Superior temporal gyrus (tissue), 1 donor: Measurements from ENCODE around the gene ZNF512B.
"Not testable (repeated sequence)": the region's sequence is repeated elsewhere in the genome, so short reads cannot be mapped to it uniquely, and the experiment has no call there.

Experiments
- DNase-seq: peaks from one replicate; pipeline ENCODE4 v3.0.0-alpha.2; 2016; ENCODE audit errors: extremely low spot score

ZNF512B gene

GRCh38 chr20:63963784-63964301 is 5.9 kb downstream of the ZNF512B start:
- no peak for DNase-seq

GRCh38 chr20:63963348-63963741 is 6.4 kb downstream of the ZNF512B start:
- DNase-seq = no peak

- no peak for DNase-seq
Observed at GRCh38 chr20:63962426-63963347, 7.0 kb downstream of the ZNF512B start.

GRCh38 chr20:63961664-63962425 is 7.9 kb downstream of the ZNF512B start:
- DNase-seq = no peak

GRCh38 chr20:63960654-63961621 is 8.8 kb downstream of the ZNF512B start:
- not testable (repeated sequence) for DNase-seq

GRCh38 chr20:63959699-63960075 is 10.0 kb downstream of the ZNF512B start:
- no peak for DNase-seq

GRCh38 chr20:63958964-63959698 is 10.6 kb downstream of the ZNF512B start:
- no peak for DNase-seq

GRCh38 chr20:63958471-63958870 is 11.3 kb downstream of the ZNF512B start:
- no peak for DNase-seq

- no peak for DNase-seq
Observed at GRCh38 chr20:63957690-63958441, 11.9 kb downstream of the ZNF512B start.

- no peak for DNase-seq
Observed at GRCh38 chr20:63957004-63957689, 12.6 kb downstream of the ZNF512B start.

- no peak for DNase-seq
Observed at GRCh38 chr20:63956664-63957003, 13.1 kb downstream of the ZNF512B start.

- peak; percentile 83 for DNase-seq
Observed at GRCh38 chr20:63955827-63956663, 13.7 kb downstream of the ZNF512B start, which contains the start of gene UCKL1. Gene UCKL1, minus strand, starts transcription at chr20:63956416. Its CDS starts 44 bp downstream, at chr20:63956372.

- no peak for DNase-seq
Observed at GRCh38 chr20:63955281-63955826, 14.4 kb downstream of the ZNF512B start.

GRCh38 chr20:63953764-63954429 is 15.8 kb downstream of the ZNF512B start:
- DNase-seq = no peak

GRCh38 chr20:63952769-63953168 is 17.0 kb downstream of the ZNF512B start:
- DNase-seq = no peak

GRCh38 chr20:63952210-63952535 is 17.6 kb downstream of the ZNF512B start:
- DNase-seq = no peak

GRCh38 chr20:63951398-63952209 is 18.1 kb downstream of the ZNF512B start:
- no peak for DNase-seq
